Tibial nerve (tissue), 3 donors: ENCODE data around the gene NAE1.

ENCODE experiments used
- CTCF ChIP-seq, 5 experiments: fragments of 200-600 bp in 3 of 5; fragments of 450-650 bp in 2 of 5; sonication (generic) in 3 of 5; IDR thresholded peaks; one replicate each; pipeline ENCODE4 v1.5.1; 2016 to 2019; ENCODE audit warnings: antibody characterized with exemption in 5 of 5, mild to moderate bottlenecking in 3 of 5, moderate library complexity in 2 of 5
- POLR2A ChIP-seq, 2 donors: fragments of 450-650 bp; IDR thresholded peaks; one replicate each; pipeline ENCODE4 v1.6.1; 2017; ENCODE audit warnings: antibody characterized with exemption in 2 of 2, mild to moderate bottlenecking in 2 of 2, moderate library complexity in 2 of 2

GRCh38 chr16:66754819-66755218 is 76.0 kb downstream of the NAE1 start:
- TF ChIP-seq CTCF (IDR thresholded peaks at IDR 0.05): no peak
- no peak for TF ChIP-seq POLR2A (IDR thresholded peaks at IDR 0.05)
